HG02840 (cell line): ENCODE data around the gene GOLGA8M.
"Not testable (repeated sequence)": the region's sequence is repeated elsewhere in the genome, so short reads cannot be mapped to it uniquely, and the experiment has no call there.

Experiments used
- ATAC-seq: cut with Tn5 transposase; IDR thresholded peaks from one replicate; pipeline ENCODE4 v1.9.1; 2021; ENCODE audit warnings: mild to moderate bottlenecking, moderate library complexity, moderate number of reproducible peaks; ENCODE audit not compliant: unreplicated experiment, low FRiP score

Gene GOLGA8M, protein sequence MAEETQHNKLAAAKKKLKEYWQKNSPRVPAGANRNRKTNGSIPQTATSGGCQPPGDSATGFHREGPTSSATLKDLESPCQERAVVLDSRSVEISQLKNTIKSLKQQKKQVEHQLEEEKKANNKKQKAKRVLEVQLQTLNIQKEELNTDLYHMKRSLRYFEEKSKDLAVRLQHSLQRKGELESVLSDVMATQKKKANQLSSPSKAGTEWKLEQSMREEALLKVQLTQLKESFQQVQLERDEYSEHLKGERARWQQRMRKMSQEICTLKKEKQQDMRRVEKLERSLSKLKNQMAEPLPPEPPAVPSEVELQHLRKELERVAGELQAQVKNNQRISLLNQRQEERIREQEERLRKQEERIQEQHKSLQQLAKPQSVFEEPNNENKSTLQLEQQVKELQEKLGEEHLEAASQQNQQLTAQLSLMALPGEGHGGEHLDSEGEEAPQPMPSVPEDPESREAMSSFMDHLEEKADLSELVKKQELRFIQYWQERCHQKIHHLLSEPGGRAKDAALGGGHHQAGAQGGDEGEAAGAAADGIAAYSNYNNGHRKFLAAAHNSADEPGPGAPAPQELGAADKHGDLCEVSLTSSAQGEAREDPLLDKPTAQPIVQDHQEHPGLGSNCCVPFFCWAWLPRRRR

DNA sequence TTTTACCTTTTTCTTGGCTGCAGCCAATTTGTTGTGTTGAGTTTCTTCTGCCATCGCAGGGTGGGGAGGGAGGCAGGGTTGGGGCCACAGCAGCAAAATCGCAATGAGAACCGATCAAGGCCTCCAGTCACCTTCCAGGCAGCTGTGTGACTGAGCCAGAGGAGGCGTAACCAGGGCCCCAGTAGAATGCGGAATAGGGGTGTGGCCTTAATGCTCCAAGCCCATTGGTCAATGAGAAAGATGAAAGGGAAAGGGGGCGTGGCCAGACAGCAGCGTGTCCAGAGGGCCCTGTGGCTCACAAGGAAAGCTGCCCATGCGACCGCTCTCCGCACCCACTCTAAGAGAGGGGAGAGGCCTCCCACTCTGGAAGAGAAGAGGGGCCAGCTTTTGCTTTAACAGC lies at the start of gene GOLGA8M:
TSS of gene GOLGA8M (minus strand) at position 152 of the 400 bp plus-strand sequence. CDS start at position 54, 98 bp downstream.
- ATAC-seq: not testable (repeated sequence)

DNA sequence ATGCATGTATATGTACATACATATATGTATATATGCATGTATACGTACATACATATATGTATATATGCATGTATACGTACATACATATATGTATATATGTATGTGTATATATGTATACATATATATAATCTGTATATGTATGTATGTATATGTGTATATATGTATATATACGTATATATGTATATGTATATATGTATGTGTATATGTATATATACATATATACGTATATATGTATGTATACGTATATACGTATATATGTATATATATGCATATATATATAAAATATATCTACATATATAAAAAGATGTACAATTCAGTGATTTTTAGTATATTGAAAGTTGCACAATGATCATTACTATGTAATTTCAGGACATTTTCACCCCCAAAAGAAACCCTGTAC lies 30.7 kb upstream of the GOLGA8M start:
- ATAC-seq: not testable (repeated sequence)

DNA sequence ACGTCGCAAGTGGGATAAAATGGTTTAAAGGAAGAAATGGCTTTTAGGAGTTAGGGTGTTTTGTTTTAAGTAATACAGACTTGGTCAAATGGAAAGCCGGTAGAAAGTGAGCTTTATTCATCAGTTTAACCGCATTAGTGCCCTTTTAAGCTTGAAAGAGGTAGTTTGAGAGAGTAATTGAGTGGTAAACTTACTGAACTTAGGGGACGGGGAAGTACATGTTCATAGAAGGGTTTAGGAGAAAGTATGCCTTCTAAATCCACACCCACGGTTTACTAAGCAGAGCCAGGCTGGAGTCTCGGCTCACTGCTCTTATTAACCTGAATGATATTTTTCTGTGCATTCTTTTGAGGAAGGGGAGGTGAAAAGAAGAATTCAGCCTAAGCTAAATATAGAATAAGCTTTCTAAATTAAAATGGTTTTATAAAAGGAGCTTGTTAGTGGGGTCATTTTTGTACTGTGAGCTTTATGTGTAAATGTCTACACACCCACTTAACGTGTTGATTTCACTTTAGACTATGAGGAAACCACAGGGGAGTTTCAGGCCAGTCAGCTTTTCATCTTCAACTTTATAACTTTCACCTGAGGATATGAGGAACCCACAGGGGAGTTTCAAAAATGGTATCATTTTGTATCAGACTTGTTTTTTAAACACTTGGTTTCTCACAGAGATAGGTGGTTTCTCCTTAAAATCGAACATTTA lies 26.5 kb upstream of the GOLGA8M start:
- ATAC-seq: peak; percentile 68

DNA sequence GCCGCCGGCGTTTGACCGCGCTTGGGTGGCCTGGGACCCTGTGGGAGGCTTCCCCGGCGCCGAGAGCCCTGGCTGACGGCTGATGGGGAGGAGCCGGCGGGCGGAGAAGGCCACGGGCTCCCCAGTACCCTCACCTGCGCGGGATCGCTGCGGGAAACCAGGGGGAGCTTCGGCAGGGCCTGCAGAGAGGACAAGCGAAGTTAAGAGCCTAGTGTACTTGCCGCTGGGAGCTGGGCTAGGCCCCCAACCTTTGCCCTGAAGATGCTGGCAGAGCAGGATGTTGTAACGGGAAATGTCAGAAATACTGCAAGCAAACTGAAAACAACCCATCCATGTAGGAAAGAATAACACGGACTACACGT lies 26.0 kb upstream of the GOLGA8M start:
- not testable (repeated sequence) for ATAC-seq

DNA sequence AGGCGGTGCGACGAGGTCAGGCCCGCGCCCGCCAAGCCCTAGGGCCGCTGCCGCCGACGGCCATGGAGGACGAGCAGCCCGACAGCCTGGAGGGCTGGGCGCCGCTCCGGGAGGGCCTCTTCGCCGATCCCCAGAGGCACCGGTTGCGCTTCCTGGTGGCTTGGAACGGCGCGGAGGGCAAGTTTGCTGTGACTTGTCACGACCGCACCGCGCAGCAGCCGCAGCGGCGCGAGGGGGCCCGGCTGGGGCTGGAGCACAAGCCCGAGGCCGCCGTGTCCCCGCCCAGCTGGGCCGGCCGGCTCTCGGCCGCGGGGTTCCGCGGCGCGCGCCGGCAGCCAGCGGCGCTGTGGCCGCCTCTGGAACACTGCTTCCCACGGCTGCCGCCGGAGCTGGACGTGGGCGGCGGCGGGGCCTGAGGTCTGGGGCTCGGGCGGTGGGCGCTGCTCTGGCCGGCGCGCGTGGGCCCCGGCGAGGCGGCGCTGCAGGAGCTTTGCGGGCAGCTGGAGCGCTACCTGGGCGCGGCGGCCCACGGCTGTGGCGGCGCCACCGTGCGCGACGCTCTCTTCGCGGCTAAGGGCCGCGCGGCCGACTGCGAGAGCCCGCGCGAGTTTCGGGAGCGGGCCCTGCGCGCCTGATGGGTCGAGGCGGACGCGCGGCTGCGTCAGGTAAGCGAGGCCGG lies 25.4 kb upstream of the GOLGA8M start:
- ATAC-seq: not testable (repeated sequence)

DNA sequence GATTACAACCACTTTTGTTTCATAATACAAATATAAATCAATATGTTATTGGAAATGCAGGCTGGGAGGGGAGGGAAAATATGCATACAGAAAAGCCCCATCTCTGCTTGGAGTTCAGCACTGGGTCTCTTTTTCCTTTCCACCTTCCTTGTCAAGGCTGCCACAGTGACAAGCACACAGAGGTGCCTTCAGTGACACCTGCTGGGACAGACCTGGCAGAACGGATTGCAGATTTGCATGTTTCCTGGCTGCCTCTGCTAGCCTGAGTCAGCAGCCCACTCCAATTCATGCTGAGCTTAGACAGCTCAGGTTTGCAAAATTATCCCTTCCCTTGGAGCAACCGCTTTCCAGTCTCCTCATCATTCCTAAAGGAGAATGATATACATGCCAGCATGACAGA lies 15.8 kb upstream of the GOLGA8M start:
- not testable (repeated sequence) for ATAC-seq

DNA sequence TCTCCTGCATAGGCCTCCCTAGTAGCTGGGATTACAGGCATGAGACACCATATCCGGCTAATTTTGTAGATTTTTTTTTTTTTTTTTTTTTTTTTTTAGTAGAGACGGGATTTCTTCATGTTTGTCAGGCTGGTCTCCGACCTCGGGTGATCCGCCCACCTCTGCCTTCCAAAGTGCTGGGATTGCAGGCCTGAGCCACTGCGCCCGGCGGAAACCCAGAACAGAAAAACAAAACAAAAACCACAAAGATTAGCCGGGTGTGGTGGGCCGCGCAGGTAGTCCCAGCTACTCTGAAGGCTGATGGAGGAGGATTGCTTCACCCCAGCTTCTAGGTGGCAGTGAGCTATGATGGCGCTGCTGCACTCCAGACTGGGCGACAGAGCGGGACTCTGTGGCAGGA lies 14.8 kb upstream of the GOLGA8M start:
- not testable (repeated sequence) for ATAC-seq

DNA sequence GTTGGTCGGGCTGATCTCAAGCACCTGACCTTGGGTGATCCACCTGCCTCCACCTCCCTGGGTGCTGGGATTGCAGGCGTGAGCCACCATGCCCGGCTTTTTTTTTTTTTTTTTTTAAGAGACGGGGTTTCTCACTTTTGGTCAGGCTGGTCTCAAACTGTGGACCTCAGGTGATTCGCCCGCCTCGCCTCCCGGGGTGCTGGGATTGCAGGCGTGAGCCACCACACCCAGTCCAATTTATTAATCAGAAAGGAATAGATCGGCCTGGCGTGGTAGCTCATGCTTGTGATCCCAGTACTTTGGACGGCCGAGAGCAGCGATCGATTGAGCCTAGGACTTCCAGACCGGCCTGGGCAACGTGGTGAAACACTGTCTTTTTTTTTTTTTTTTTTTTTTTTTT lies 13.9 kb upstream of the GOLGA8M start:
- ATAC-seq: no peak

DNA sequence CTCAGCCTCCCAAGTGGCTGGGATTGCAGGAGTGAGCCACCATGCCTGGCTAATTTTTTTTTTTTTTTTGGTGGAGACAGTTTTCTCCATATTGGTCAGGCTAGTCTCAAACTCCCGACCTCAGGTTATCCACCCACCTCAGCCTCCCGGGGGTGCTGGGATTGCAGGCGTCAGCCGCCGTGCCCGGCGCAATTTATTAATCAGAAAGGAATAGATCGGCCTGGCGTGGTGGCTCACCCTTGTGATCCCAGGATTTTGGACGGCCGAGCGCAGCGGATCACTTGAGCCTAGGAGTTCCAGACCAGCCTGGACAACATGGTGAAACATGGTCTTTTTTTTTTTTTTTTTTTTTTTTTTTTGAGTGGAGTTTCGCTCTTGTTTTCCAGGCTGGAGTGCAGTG lies 13.3 kb upstream of the GOLGA8M start:
- no peak for ATAC-seq

DNA sequence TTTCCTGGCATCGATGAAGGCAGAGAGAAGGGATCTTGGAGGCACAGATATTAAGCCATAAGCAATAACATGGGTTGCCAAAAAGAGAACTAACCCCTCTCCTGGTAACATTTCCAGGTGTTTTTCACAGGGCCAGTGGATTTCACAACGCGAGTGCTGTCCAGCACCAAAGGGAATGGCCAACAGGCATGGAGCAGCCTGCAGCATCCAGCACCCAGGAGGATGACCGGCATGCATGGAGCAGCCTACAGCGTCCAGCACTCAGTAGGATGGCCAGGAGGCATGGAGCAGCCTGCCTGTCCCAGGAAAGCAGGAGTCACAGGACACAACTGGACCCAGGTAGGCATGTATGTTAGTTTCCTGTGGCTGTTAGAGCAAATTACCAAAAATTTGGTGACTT lies 11.8 kb upstream of the GOLGA8M start:
- ATAC-seq: not testable (repeated sequence)

DNA sequence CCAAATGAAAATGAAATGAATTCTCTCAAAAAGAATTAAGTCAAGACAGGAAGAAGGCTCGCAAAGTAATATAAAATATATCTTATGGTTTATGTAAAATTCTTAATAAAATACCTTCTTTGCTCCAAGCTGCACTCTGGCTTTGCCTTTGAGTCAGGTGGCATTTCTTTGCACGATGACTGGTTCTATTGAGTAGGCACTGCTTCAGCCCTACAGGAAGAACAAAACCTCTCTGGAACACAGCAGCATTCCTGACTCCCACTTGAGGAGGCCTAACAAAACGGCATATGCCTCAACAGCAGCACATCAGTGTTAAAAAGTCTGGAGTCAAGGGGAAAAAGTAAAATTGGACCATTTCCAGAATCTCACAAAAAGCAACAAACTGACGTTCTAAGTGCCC lies 7.4 kb upstream of the GOLGA8M start:
- not testable (repeated sequence) for ATAC-seq

DNA sequence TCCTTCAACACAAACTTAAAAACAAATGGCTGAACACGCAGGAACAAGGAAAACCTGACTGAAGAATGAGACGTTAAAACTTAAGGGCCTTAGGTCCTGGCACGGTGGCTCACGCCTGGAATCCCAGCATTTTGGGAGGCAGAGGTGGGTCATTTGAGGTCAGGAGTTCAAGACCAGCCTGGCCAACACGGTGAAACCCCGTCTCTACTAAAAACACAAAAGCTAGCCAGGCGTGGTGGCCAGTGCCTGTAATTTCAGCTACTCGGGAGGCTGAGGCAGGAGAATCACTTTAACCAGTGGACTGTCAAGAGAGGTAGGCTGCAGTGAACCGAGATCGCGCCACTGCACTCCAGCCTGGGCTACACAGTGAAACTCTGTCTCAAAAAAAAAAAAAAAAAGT lies 6.4 kb upstream of the GOLGA8M start:
- ATAC-seq: not testable (repeated sequence)

DNA sequence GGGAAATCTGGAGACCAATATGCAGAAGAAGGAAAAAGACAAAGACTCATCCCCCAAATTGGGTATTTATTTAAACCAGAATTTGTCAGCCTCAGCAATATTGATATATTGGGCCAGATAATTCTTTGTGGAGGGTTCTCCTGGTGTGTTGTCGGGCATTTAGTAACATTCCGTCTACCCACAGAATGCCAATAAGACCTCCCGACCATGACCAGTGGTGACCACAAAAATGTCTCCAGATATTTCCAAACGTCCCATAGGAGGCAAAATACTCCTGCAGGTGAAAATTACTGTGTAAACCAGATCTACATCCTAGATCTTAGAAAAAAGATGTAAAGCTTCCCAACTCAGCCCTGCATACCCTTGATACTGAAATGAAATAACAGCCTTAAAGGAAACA lies 2.0 kb upstream of the GOLGA8M start:
- not testable (repeated sequence) for ATAC-seq

DNA sequence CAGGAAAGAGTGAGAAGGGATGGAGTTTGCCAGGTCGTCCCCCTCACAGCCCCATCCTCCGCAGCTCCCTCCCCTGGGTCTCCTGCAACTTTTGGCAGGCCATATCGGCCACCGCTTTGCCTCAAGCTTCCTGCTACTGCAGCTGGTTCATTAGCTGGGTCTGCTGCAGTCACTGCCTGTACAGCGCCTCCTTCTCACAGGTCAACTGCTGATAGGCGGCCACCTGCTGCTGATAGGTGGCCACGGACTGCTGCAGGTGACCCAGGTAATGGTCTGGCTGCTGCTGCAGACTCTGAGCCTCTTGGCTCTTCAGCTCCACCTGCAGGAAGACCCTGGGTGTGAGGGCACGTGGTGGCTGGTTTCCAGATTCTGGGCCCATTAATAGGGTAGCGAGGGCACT lies 8.3 kb downstream of the GOLGA8M start:
- ATAC-seq: not testable (repeated sequence)

DNA sequence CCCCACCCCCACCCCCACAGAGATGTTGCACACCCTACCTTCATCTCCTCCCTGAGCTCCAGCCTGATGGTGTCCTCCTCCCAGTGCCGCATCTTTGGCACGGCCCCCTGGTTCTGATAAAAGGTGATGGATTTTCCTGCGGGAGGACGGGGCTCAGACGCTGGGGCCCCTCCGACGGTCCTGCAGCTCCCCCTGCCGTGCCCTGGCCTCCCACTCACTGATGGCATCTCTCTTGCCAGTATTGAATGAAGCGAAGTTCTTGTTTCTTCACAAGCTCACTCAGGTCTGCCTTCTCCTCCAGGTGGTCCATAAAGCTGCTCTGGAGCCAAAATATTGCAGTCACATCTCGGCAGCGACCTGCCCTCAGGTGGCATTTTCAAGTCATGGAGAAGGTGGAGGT lies 9.8 kb downstream of the GOLGA8M start:
- ATAC-seq: not testable (repeated sequence)

DNA sequence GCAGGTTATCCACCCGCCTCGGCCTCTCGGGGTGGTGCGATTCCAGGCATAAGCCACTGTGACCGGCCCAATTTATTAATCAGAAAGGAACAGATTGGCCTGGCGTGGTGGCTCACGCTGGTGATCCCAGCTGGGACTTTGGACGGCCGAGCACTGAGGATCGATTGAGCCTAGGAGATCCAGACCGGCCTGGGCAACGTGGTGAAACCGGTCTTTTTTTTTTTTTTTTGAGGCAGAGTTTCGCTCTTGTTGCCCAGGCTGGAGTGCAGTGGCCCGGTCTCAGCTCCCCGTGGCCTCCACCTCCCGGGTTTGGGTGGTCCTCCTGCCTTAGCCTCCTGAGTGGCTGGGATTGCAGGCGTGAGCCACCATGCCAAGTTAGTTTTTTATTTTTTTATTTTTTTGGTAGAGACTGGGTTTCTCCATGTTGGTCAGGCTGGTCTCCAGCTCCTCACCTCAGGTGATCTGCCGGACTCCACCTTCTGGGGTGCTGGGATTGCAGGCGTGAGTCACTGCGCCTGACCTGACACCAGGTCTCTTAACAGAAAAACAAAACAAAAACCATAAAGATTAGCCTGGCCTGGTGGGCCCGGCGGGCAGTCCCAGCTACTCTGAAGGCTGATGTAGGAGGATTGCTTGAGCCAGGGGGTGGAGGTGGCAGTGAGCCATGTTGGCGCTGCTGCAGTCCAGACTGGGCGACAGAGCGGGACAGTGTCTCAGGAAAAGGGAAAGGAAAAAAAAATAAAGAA lies 18.0 kb downstream of the GOLGA8M start:
- not testable (repeated sequence) for ATAC-seq

DNA sequence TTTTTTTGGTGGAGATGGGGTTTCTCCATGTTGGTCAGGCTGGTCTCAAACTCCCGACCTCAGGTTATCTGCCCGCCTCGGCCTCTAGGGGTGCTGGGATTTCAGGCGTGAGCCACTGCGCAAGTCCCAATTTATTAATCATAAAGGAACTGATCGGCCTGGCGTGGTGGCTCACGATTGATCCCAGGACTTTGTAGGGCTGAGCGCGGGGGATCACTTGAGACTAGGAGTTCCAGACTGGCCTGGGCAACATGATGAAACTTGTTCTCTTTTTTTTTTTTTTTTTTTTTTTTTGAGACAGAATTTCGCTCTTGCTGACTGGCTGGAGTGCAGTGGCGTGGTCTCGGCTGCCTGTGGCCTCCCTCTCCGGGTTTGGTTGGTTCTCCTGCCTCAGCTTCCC lies 19.2 kb downstream of the GOLGA8M start:
- not testable (repeated sequence) for ATAC-seq

DNA sequence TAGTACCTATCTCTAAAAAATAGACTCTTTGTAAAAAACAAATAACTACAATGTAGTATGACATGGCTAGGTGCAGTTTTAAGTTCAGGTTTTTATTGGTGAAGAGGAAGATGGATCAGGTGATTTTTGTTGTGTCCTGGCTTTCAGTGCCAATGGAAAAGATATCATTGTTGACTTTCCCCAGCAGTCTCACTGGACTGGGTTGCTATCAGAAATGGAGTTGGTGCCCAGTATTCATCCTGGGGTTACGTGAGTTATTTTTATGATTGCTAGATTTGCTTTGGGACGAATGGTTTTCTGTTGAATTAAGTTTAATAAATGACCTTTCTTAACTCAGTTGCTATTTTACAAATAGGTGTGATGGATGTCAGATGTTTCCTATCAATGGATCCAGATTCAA lies 38.7 kb downstream of the GOLGA8M start:
- not testable (repeated sequence) for ATAC-seq

DNA sequence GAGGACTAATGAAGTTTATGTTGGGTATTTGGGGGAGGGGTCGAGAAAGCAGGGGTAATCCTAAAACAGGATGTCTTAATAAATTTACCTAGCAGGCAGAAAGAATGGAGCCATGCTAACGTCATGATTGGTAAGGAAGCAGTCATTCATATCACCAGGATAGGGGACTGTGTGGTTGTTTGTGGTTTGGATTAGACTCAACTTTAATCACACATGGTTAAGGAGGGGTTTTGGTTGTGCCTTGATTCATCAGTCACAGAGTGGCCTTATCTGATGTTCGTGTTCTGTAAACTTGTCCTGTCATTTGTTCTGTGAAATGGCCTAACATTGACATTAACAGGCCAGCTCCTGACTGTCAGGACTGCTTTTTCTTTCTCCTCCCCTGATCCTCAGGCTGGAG lies 40.1 kb downstream of the GOLGA8M start:
- ATAC-seq: not testable (repeated sequence)

DNA sequence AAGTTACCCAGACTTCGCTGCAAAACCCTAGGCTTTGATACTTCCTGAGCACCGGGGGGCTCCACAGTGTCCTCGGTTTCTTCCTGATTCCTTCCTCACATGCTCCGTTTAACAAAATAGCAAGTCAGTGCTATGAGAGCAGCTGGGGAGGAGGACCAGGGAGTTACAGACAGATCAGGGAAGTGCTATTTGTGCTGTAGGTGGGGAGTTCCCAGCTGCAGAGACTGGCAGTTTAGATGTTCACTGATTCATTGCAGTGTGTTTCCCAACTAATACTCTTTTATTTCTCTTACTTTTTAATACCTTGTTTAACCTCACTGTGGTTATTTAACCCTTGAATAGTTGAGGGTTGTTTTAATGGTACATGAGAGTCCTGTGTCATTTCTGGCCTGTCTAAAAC lies 45.8 kb downstream of the GOLGA8M start:
- not testable (repeated sequence) for ATAC-seq
